Posterior vena cava (tissue), 2 donors: Measurements from ENCODE around the gene GAL3ST1. TPM values are rescaled to one million over a fixed set of nuclear protein-coding genes. Genes with fewer than 3 reads are reported as not detected.
"Not testable (repeated sequence)": the region's sequence is repeated elsewhere in the genome, so short reads cannot be mapped to it uniquely, and the experiment has no call there.

Experiments used
- DNase-seq: peaks from one replicate; pipeline ENCODE4 v3.0.0-alpha.2; 2020; ENCODE audit warnings: low spot score
- intact Hi-C, 2 donors: fragments of 100-400 bp; cut with DNase I; formaldehyde crosslinking; loops; one replicate each; pipeline versions ENCODE4 v1.14.1 to v1.14.2; 2022 to 2023
- long read RNA-seq, 2 donors: library from polyadenylated mRNA; unstranded; transcript quantifications; one replicate each; pipeline ENCODE4 v2.0.0, GENCODE V29; 2020 to 2021
- total RNA-seq, 2 donors: library from RNA; stranded (reverse); fragmentation: NEBNext Ultra II Directional; extraction: Animal tissue kit (Norgen Biotek cat#: 25700); gene quantifications; one replicate each; pipeline ENCODE4 v1.2.1, GENCODE V29; 2021
- donor health status: DM: yes; HTN: yes; CAD: no.
- donor health status: DM: yes; HTN: yes; CAD: no.

The GAL3ST1 gene
- 1 to 10 TPM; 1.3 to 2.5 TPM for total RNA-seq
- long read RNA-seq, donor 1, partial matches to known transcripts: 0 of 1 reads
- long read RNA-seq, donor 1, other reads (novel, unspliced or antisense): 0 of 1 reads
- long read RNA-seq, donor 2: 0 reads

DNA sequence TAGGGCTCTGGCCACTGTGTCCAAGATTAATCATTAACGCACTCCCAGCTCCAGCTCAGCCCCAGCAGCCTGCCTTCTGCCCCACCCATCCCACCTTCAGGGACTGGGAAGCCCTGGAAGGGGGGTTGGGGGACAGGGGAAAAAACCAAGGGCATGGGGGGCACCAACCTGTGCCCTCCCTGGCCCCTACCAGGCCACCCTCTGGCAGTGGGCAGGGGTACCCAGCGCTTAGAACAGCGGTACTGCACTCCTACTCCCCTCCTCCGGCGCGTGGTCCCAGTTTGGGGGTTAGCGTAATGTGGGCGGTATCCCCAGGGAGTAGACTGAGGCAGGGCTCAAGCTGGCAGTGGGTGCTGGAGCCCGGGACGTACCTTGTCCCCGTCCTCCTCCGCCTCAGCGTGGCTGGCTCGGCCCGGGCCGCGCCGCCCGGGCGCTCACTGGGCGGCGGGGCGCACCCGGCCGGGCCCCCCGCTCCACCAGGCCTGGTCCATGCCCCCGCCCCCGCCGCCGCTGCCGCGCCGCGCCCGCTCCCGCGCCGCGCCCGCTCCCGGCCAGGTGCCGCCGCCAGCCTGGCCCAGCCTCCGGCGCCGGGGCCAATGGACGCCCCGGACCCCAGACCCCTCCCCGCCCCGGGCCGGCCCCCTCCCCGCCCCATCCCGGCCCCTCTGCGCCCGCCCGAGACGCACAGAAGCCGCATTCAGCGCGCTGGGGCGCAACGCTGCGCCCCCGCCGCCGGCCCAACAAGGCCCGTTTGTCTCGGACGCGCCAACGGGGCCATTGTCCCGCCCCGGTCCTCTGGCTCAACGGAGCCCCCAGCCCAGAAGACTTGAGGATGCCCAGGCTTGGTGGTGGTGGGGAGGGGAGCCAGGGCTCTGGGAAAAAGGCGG is at the start of gene GAL3ST1:
Gene GAL3ST1 (minus strand): TSS at position 571 of the 887 bp plus-strand sequence. CDS start 17,273 bp downstream, outside the sequence.
- DNase-seq: no peak
- intact Hi-C loops: no loop called here

GRCh38 chr22:30619909-30620308 is 45.4 kb upstream of the GAL3ST1 start:
- intact Hi-C loops, DNase-seq: not testable (repeated sequence)

DNA sequence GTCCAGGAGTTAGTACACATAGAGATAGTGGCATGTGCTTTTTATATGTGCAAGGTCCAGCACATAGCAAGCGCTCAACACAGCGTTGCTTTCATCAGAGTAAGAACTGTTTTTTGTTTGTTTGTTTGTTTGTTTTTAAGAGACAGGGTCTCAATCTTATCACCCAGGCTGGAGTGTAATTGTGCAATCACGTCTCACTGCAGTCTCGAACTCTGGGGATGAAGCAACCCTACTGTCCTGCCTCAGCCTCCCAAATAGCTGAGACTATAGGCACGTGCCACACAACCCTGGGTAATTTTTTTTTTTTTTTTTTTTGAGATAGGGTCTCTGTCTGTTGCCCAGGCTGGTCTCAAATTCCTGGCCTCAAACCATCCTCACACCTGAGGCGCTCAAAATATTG is 43.4 kb upstream of the GAL3ST1 start:
- intact Hi-C loops: no loop called here
- no peak for DNase-seq

- DNase-seq: no peak
- intact Hi-C loops: no loop called here
These were observed 41.1 kb upstream of the GAL3ST1 start for GRCh38 chr22:30615543-30615954.

DNA sequence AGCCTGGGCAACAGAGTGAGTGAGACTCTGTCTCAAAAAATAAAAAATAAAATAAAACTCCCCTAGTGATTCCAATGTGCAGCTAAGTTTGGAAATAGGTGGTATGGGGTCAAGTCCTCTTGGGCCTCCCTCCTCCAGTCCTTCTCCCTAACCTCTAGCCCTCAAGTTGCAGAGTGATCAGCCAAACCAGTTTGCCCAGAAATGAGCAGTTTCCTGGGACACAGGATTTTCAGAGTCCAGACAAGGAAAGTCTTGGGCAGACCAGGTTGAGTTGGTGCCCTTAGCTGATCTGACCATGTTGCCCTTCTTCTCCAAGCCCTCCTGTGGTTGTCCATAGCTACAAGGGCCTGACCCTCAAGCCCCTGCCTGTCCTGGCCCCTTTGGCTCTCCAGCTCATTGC is 40.4 kb upstream of the GAL3ST1 start:
- intact Hi-C loops: no loop called here
- DNase-seq: no peak

GRCh38 chr22:30614268-30614667 is 39.8 kb upstream of the GAL3ST1 start:
- DNase-seq: peak; percentile 56

GRCh38 chr22:30612789-30613188 is 38.3 kb upstream of the GAL3ST1 start:
- DNase-seq: no peak
- intact Hi-C loops: no loop called here

More at GRCh38 chr22:30614268-30614667, 39.8 kb upstream of the GAL3ST1 start:
- intact Hi-C loops: no loop called here

GRCh38 chr22:30611197-30611596 is 36.7 kb upstream of the GAL3ST1 start:
- DNase-seq: no peak
- intact Hi-C loops: no loop called here

DNA sequence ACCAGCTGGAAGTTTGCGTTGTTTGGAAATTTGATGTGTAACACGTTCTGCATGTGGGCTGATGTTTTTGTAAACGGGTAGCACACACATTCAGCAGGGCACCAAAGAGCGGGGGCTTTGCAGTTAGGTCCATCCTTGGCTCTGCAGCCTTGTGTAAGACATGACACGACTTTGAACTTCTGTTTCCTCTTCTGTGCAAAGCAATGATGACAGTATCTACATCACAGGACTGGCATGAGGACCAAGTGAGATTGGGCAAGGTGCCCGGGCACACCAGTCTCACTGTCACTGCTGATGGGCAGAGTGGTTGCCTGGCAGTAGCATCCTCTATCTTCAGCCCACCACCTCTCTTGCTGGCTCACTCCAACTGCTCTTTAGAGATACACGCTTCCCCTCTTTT is 35.8 kb upstream of the GAL3ST1 start:
- intact Hi-C loops: no loop called here
- no peak for DNase-seq

- intact Hi-C loops: no loop called here
These were observed 35.1 kb upstream of the GAL3ST1 start for GRCh38 chr22:30609260-30610185.

DNA sequence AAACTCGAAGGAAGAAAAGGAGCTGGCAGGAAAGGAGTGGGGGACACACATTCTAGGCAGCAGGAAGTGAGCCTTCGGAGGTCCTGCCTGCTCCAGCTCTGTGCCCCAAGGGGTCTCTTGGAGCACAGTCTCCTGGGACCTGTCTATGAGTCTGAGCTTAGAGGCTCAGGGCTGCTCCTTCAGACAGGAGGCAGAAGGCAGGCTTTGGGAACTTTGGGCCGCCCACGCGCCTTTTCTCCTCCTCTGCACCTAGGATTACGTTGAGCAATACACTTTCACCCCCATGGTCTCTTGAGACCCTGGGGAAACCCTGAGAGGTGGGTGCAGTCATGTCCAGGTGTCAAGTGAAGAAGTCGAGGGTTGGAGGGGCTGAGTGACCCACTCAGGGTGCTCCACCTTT is 33.5 kb upstream of the GAL3ST1 start:
- no peak for DNase-seq
- intact Hi-C loops: no loop called here

More at GRCh38 chr22:30609260-30610185, 35.1 kb upstream of the GAL3ST1 start:
- DNase-seq: peak; percentile 87

- DNase-seq: no peak
- intact Hi-C loops: no loop called here
These were observed 33.0 kb upstream of the GAL3ST1 start for GRCh38 chr22:30607300-30607930.

- intact Hi-C loops: no loop called here
- DNase-seq: peak; percentile 89
These were observed 32.2 kb upstream of the GAL3ST1 start, which contains the start of gene TCN2 for GRCh38 chr22:30606455-30607299. Gene TCN2, plus strand, starts transcription at chr22:30607174. Its CDS starts 158 bp downstream, at chr22:30607332.

DNA sequence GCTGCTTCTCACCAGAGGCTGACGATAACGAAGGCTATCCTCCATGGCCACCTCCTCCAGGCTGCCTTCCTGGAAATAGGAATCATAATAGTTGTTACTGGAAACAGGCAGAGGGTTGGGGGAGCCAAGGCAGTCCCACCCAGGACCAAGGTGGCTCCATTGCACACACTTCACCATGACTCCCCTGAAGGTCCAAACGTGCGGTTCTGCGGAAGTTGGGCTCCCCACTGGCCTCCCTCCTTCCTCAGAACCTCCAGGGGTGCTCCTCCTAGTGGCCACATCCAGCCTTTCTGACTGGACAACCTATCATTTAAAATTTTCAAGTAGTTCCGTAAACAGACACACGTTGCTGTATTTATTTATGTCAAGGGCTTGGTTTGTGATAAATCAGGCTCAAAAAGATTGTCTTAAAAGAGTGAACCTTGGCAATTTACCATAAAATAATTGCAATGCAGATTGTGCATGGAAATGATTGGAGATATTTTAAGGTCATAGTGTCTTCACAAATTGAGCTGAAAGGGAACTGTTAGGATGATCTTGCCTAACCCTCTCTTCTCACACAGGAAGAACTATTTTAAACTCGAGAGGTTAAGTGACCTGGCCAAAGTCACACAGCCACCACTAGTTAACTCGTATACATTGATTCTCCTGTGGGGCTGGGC is 31.1 kb upstream of the GAL3ST1 start:
- intact Hi-C loops: no loop called here
- no peak for DNase-seq

DNA sequence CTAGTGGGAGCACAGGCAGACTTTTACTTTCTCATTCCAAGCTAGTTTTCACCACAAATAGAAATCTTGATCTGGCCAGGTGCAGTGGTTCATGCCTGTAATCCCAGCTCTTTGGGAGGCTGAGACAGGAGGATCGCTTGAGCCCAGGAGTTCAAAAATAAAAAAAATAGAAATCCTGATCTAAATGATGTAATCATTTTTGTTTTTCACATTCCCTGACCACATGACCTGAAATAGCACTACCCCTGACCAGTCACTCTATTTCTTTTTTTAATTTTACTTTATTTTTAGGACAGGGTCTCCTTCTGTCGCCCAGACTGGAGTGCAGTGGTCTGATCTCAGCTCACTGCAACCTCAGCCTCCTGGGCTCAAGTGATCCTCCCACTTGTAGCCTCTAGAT is 30.3 kb upstream of the GAL3ST1 start:
- no peak for DNase-seq
- intact Hi-C loops: no loop called here

DNA sequence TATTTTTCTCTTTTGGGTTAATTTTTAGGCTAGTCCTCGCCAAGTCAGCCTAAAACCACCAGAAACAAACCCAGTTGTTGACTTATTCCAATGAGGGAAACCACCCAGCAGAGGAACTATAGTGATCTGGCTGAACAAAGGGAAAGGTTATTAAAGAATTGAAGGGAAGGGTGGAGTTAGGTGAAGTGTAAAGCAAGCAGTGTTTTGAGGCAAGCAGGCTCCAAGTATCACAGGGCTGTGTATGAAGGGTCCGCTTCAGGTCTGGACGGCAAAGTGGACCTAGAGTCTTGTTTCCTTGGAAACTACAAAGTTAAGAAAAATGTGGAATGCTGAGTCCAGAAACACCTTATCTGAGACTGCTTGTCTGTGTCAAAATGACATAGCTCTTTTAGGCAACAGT is 29.3 kb upstream of the GAL3ST1 start:
- no peak for DNase-seq
- intact Hi-C loops: no loop called here

DNA sequence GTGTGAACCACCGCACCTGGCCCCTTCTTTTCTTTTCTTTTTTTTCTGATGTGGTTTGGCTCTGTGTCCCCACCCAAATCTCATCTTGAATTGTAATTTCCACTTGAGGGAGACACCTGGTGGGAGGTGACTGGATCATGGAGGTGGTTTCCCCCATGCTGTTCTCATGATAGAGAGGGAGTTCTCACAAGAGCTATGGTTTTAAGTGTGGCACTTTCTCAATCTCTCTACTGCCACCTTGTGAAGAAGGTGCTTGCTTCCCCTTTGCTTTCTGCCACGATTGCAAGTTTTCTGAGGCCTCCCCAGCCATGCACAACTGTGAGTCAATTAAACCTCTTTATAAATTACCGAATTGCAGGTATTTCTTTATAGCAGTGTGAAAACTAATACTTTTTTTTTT is 27.6 kb upstream of the GAL3ST1 start:
- intact Hi-C loops: no loop called here
- no peak for DNase-seq

- DNase-seq: no peak
- intact Hi-C loops: no loop called here
These were observed 27.0 kb upstream of the GAL3ST1 start for GRCh38 chr22:30601464-30601863.
